ENCODE measurements around the gene TTF2. TPM values are rescaled to one million over a fixed set of nuclear protein-coding genes. Genes with fewer than 3 reads are reported as not detected.

The TTF2 gene
- total and polyA plus RNA-seq, 9 of the 15 experiments (the other 6 are each of a cell fraction or from before 2014, with no cell fraction given), result 9.4 to 71.1 (median 42.1) TPM

DNA sequence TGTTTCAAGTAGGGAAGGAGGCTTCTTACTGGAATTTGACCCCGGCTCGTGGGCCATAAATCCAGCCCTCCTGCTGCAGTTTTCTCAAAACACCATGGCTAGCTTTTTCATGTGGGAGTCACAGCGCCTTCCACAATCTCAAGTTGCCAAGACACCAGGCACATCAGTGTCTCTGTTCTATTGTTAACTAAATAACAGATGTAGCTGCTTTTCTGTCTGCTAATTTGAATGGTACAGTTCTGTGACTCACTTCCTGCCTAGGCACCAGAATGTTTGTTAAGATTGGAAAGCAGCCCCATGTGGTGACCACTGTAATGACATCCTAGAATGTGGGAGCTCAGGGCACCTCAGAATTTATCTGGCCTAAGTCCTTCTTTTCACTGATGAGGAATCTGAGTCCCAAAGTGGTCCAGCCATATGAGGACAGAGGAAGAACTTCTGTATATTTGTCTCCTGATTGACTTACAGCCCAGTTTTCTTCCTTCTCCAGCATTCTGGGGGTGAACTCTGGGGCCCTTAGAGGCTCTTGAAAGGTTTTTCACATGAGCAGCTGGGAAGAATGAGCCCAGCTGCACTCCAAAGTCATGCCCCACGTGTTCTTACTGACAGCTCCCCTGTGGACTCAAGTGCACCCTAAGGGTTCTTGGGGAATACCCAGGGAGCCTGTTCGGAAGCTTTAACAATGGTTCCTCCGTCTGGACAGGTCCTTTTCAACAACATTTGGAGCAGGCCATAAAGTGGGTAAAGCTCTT, 33.9 kb downstream of the TTF2 start:
- Histone ChIP-seq H3K4me3 (no peak overlapping the region), H3K79me2 (ENCODE audit: control insufficient read depth, insufficient read depth, low read length) (no peaks in the 10 kb centered on the region), H3K4me1 (replicated peaks in 1 of 2; ENCODE audit: control insufficient read depth in 2 of 2, insufficient read depth in 2 of 2, low read length in 2 of 2) (peaks cover 4 to 21% of the 10 kb centered on the region in 2 experiments; a peak in 4 of 5 replicates), H3K27me3 (ENCODE audit: control insufficient read depth in 2 of 2, insufficient read depth in 2 of 2, low read length in 2 of 2) (no peaks in the 10 kb centered on the region), H2AFZ (ENCODE audit: low read depth, low read length) (peak overlapping the region; percentile 43; the same call in 1 of the 2 replicates), H3K9me3 (replicated peaks; ENCODE audit: control insufficient read depth, insufficient read depth, low read depth, low read length) (no peaks in the 10 kb centered on the region), H3K36me3 (ENCODE audit: control insufficient read depth, insufficient read depth, low read length) (peaks cover 95% of the 10 kb centered on the region), H3K9ac (ENCODE audit: insufficient read depth in 1 of 2, low read depth in 2 of 2, low read length in 2 of 2) (0 out of 4 replicates have a peak overlapping the region, but pooled peaks of 1 of the 2 experiments have one; percentile 61), H3K9me1 (ENCODE audit: control insufficient read depth, insufficient read depth, low read length) (no peaks in the 10 kb centered on the region), H3K27ac (ENCODE audit: extremely low read depth, low read depth, low read length) (peak overlapping the region; percentile 83), H3K4me2 (ENCODE audit: insufficient read depth, low read length) (no peak overlapping the region), H4K20me1 (replicated peaks; ENCODE audit: control insufficient read depth, insufficient read depth, low read length) (no peaks in the 10 kb centered on the region)
- no TSS peak for BruUV-seq (replicated peaks)
- ChIA-PET POLR2A (interaction anchor here (0.6 to 2.7 kb wide), 13 partner anchors 7 to 159 kb away, joined by 3 to 16 read pairs (median 4); partner anchors contain the start of gene TTF2), CTCF (ENCODE audit: low intra/inter-chr PET ratio) (interaction anchor here (0.6 to 1.2 kb wide), 2 partner anchors 25 to 27 kb away, joined by 4 to 5 read pairs; no protein-coding TSS in a partner anchor)
- FAIRE-seq (peak; percentile 88), ATAC-seq (peak; percentile 87), DNase-seq (ENCODE audit: extremely low read depth in 1 of 4, low spot score in 3 of 4) (peak; percentile 59 to 74 (median 64))
- in situ Hi-C loops (cut with MboI) (no loop called here), intact Hi-C loops (cut with micrococcal nuclease) (no loop called here)
- WGBS (ENCODE audit: insufficient coverage, low coverage, missing lambda C conversion rate), result 77% methylated on average over 6 of the region's 6 CpGs
- TF ChIP-seq POLR3G (IDR thresholded peaks at IDR 0.05; ENCODE audit: extremely low read depth, insufficient read length, insufficient replicate concordance), result no peak
- TF ChIP-seq ZNF133 (CRISPR knock-in tag; IDR thresholded peaks at IDR 0.05), result no peak
- TF ChIP-seq ZBTB7A (IDR thresholded peaks at IDR 0.05; ENCODE audit: borderline replicate concordance, control insufficient read depth, low read depth, low read length), result no peak
- no peak for TF ChIP-seq BCL6 (CRISPR knock-in tag; IDR thresholded peaks at IDR 0.05)
- no peak for TF ChIP-seq NFRKB (IDR thresholded peaks at IDR 0.05; ENCODE audit: low read depth)
- no peak for TF ChIP-seq PRMT5 (CRISPR knock-in tag; IDR thresholded peaks at IDR 0.05)
- TF ChIP-seq BCOR (IDR thresholded peaks at IDR 0.05), result no peak
- no peak for TF ChIP-seq ZNF76 (CRISPR knock-in tag; IDR thresholded peaks at IDR 0.05; ENCODE audit: borderline replicate concordance)
- 0 out of 2 replicates have a peak, but pooled peaks have one; percentile 16 for TF ChIP-seq SOX6 (IDR thresholded peaks at IDR 0.05)
- no peak for TF ChIP-seq IFI16 (CRISPR knock-in tag; IDR thresholded peaks at IDR 0.05)
- TF ChIP-seq, protein P1, sequence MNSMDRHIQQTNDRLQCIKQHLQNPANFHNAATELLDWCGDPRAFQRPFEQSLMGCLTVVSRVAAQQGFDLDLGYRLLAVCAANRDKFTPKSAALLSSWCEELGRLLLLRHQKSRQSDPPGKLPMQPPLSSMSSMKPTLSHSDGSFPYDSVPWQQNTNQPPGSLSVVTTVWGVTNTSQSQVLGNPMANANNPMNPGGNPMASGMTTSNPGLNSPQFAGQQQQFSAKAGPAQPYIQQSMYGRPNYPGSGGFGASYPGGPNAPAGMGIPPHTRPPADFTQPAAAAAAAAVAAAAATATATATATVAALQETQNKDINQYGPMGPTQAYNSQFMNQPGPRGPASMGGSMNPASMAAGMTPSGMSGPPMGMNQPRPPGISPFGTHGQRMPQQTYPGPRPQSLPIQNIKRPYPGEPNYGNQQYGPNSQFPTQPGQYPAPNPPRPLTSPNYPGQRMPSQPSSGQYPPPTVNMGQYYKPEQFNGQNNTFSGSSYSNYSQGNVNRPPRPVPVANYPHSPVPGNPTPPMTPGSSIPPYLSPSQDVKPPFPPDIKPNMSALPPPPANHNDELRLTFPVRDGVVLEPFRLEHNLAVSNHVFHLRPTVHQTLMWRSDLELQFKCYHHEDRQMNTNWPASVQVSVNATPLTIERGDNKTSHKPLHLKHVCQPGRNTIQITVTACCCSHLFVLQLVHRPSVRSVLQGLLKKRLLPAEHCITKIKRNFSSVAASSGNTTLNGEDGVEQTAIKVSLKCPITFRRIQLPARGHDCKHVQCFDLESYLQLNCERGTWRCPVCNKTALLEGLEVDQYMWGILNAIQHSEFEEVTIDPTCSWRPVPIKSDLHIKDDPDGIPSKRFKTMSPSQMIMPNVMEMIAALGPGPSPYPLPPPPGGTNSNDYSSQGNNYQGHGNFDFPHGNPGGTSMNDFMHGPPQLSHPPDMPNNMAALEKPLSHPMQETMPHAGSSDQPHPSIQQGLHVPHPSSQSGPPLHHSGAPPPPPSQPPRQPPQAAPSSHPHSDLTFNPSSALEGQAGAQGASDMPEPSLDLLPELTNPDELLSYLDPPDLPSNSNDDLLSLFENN (IDR thresholded peaks at IDR 0.05; ENCODE audit: low read depth in 2 of 2, low read length in 2 of 2), result no peak
- no peak for TF ChIP-seq MBD2 (IDR thresholded peaks at IDR 0.05; ENCODE audit: borderline replicate concordance, low read depth)
- TF ChIP-seq E2F3 (CRISPR knock-in tag; IDR thresholded peaks at IDR 0.05), result no peak
- TF ChIP-seq SUPT5H (IDR thresholded peaks at IDR 0.05), result no peak
- TF ChIP-seq RBM39 (optimal IDR thresholded peaks at IDR 0.05; ENCODE audit: low read depth, low read length), result no peak
- no peak for TF ChIP-seq GTF2E2 (tag; IDR thresholded peaks at IDR 0.05)
- TF ChIP-seq BHLHE40 (IDR thresholded peaks at IDR 0.05; ENCODE audit: low read length), result no peak
- TF ChIP-seq, protein P2, sequence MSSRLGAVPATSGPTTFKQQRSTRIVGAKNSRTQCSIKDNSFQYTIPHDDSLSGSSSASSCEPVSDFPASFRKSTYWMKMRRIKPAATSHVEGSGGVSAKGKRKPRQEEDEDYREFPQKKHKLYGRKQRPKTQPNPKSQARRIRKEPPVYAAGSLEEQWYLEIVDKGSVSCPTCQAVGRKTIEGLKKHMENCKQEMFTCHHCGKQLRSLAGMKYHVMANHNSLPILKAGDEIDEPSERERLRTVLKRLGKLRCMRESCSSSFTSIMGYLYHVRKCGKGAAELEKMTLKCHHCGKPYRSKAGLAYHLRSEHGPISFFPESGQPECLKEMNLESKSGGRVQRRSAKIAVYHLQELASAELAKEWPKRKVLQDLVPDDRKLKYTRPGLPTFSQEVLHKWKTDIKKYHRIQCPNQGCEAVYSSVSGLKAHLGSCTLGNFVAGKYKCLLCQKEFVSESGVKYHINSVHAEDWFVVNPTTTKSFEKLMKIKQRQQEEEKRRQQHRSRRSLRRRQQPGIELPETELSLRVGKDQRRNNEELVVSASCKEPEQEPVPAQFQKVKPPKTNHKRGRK (tag; IDR thresholded peaks at IDR 0.05), result no peak
- TF ChIP-seq PML (IDR thresholded peaks at IDR 0.05; ENCODE audit: low read length), result no peak
- no peak for TF ChIP-seq TRIM28 (IDR thresholded peaks at IDR 0.05)
- no peak for TF ChIP-seq NR1H2 (CRISPR knock-in tag; IDR thresholded peaks at IDR 0.05)

Measured in K562 (cell line).